ENCODE data around the gene CANT1. TPM values are rescaled to one million over a fixed set of nuclear protein-coding genes. Genes with fewer than 3 reads are reported as not detected.
A peak's percentile ranks its signal among the peaks of the same experiment; 100 is the strongest.

The CANT1 gene
- total and polyA plus RNA-seq, 2 donors from 2014 or later, result 23.0 to 56.6 TPM

GRCh38 chr17:78956254-78956653, 53.3 kb downstream of the CANT1 start:
- no peaks in the 10 kb centered on the region for H3K36me3 ChIP-seq (ENCODE audit: control insufficient read depth in 2 of 3, insufficient read depth in 3 of 3, low read length in 3 of 3)
- TF ChIP-seq CTCF (IDR thresholded peaks at IDR 0.05; ENCODE audit: borderline replicate concordance, extremely low read depth, insufficient read depth), result no peak
- no peak overlapping the region for H3K9ac ChIP-seq (ENCODE audit: low read length in 3 of 3)
- H3K9me3 ChIP-seq (ENCODE audit: control insufficient read depth in 2 of 3, insufficient read depth in 1 of 3, low read length in 3 of 3), result no peaks in the 10 kb centered on the region
- H3K4me1 ChIP-seq (ENCODE audit: control insufficient read depth in 2 of 3, insufficient read depth in 2 of 3, low read depth in 1 of 3, low read length in 3 of 3), result peaks cover 0 to 4% (median 2%) of the 10 kb centered on the region in 3 donors
- no peak overlapping the region for H3K4me3 ChIP-seq (ENCODE audit: low read length in 3 of 3)
- intact Hi-C loops (cut with DNase I), result no loop called here
- H3K27ac ChIP-seq (ENCODE audit: low read depth in 2 of 2, low read length in 2 of 2), result no peak overlapping the region
- peak in 1 of 5 donors; percentile 35 for DNase-seq
- FAIRE-seq, result no peak
- H3K27me3 ChIP-seq (ENCODE audit: control insufficient read depth, insufficient read depth, low read length), result no peaks in the 10 kb centered on the region

- Histone ChIP-seq H3K27ac (ENCODE audit: low read depth in 2 of 2, low read length in 2 of 2) (no peak overlapping the region), H3K9ac (ENCODE audit: low read length in 3 of 3) (no peak overlapping the region)
- no peak for FAIRE-seq
Observed at GRCh38 chr17:78954684-78955083, 54.9 kb downstream of the CANT1 start.

GRCh38 chr17:78953356-78954350, 55.9 kb downstream of the CANT1 start:
- TF ChIP-seq CTCF (IDR thresholded peaks at IDR 0.05; ENCODE audit: borderline replicate concordance, extremely low read depth, insufficient read depth), result no peak
- no peak overlapping the region for H3K9ac ChIP-seq (ENCODE audit: low read length in 3 of 3)
- DNase-seq (peak in 3 of 5 donors; percentile 47 to 76 (median 71)), FAIRE-seq (no peak)
- no peaks in the 10 kb centered on the region for H3K27me3 ChIP-seq (ENCODE audit: control insufficient read depth, insufficient read depth, low read length)
- H3K9me3 ChIP-seq (ENCODE audit: control insufficient read depth in 2 of 3, insufficient read depth in 1 of 3, low read length in 3 of 3), result peaks cover 0 to 14% (median 2%) of the 10 kb centered on the region in 3 donors
- no peaks in the 10 kb centered on the region for H3K36me3 ChIP-seq (ENCODE audit: control insufficient read depth in 2 of 3, insufficient read depth in 3 of 3, low read length in 3 of 3)
- no peak overlapping the region for H3K27ac ChIP-seq (ENCODE audit: low read depth in 2 of 2, low read length in 2 of 2)
- H3K4me3 ChIP-seq (ENCODE audit: low read length in 3 of 3), result no peak overlapping the region
- intact Hi-C loops (cut with DNase I), result no loop called here
- H3K4me1 ChIP-seq (ENCODE audit: control insufficient read depth in 2 of 3, insufficient read depth in 2 of 3, low read depth in 1 of 3, low read length in 3 of 3), result peaks cover 0 to 4% (median 2%) of the 10 kb centered on the region in 3 donors

More at GRCh38 chr17:78954684-78955083, 54.9 kb downstream of the CANT1 start:
- intact Hi-C loops (cut with DNase I), result no loop called here
- TF ChIP-seq CTCF (IDR thresholded peaks at IDR 0.05; ENCODE audit: borderline replicate concordance, extremely low read depth, insufficient read depth), result no peak
- no peaks in the 10 kb centered on the region for H3K36me3 ChIP-seq (ENCODE audit: control insufficient read depth in 2 of 3, insufficient read depth in 3 of 3, low read length in 3 of 3)
- H3K27me3 ChIP-seq (ENCODE audit: control insufficient read depth, insufficient read depth, low read length), result no peaks in the 10 kb centered on the region
- peak in 1 of 5 donors; percentile 27 for DNase-seq
- H3K9me3 ChIP-seq (ENCODE audit: control insufficient read depth in 2 of 3, insufficient read depth in 1 of 3, low read length in 3 of 3), result peaks cover 0 to 14% (median 2%) of the 10 kb centered on the region in 3 donors
- H3K4me3 ChIP-seq (ENCODE audit: low read length in 3 of 3), result no peak overlapping the region
- H3K4me1 ChIP-seq (ENCODE audit: control insufficient read depth in 2 of 3, insufficient read depth in 2 of 3, low read depth in 1 of 3, low read length in 3 of 3), result peaks cover 0 to 4% (median 2%) of the 10 kb centered on the region in 3 donors
